GM12891 (cell line): Measurements from ENCODE around the gene OLIG3.

Experiments
- DNase-seq: peaks from one replicate; pipeline ENCODE4 v3.0.0; 2011; ENCODE audit warnings: low spot score; ENCODE audit not compliant: insufficient read length
- FAIRE-seq: peaks from 2 replicates; lab custom pipeline; 2011; peaks lifted over from hg19 to GRCh38; lab: Jason Lieb, UNC
- PAX5 ChIP-seq: IDR thresholded peaks from 2 replicates; pipeline ENCODE4 v1.6.1; 2011; ENCODE audit warnings: low read length, moderate library complexity, mild to moderate bottlenecking; ENCODE audit not compliant: insufficient read depth, severe bottlenecking
- POLR2A ChIP-seq: IDR thresholded peaks from 2 replicates; pipeline ENCODE4 v1.6.1; 2011; ENCODE audit warnings: low read depth, low read length, control low read depth
- POLR2AphosphoS5 ChIP-seq: IDR thresholded peaks from 2 replicates; pipeline ENCODE4 v1.6.1; 2011; ENCODE audit warnings: low read depth, low read length, control low read depth
- POU2F2 ChIP-seq: IDR thresholded peaks from 2 replicates; pipeline ENCODE4 v1.6.1; 2011; ENCODE audit warnings: low read depth, mild to moderate bottlenecking, control low read depth, low read length, moderate library complexity
- SPI1 ChIP-seq: IDR thresholded peaks from 2 replicates; pipeline ENCODE4 v1.6.1; 2011; ENCODE audit warnings: low read depth, low read length, control low read depth
- TAF1 ChIP-seq: IDR thresholded peaks from 2 replicates; pipeline ENCODE4 v1.6.1; 2011; ENCODE audit warnings: low read depth, low read length, control low read depth

Gene OLIG3

DNA sequence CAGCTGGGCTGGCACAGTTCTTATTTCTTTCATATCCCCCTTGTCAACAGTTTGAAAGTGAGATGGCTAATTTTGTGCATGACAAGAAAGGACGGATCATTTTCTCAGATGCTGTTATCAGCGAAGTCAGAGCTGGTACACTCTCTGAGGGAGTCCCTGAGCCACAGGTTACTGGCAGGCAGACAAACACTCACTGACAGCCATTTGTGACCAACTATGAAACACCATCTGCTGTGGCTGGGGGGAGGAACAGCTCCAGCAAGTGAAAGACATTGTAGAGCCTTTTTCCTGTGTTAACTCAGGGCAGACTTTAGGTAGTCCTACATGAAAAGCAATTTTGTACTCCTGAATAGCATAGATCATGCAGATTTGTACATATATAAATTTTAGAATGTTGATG, 22.2 kb downstream of the OLIG3 start:
- DNase-seq (no peak), FAIRE-seq (no peak)
- no peak for TF ChIP-seq POLR2AphosphoS5
- TF ChIP-seq SPI1, result no peak
- TF ChIP-seq PAX5, result no peak
- no peak for TF ChIP-seq POLR2A
- no peak for TF ChIP-seq TAF1
- TF ChIP-seq POU2F2, result no peak

DNA sequence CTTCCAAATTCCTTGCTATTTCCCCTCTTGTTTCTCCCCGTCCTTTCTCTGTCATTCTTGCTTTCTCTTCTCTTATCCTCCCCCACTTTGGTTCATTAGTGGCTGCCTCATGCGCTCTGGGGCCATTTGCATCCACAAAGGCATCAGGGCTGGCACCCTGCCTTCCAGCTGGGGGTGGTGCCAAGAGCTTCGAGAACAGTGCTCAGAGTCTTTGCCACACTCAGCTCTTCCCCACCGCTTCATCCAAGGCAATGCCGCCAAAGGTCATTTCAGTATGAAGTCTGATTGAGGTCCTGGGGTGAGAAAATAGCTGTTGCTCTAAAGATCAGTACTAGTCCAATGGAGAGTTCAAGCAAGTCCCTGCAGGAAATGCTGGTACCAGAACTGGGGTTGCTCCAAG, 22.7 kb downstream of the OLIG3 start:
- FAIRE-seq (no peak), DNase-seq (no peak)
- no peak for TF ChIP-seq POLR2AphosphoS5
- TF ChIP-seq TAF1, result no peak
- TF ChIP-seq POLR2A, result no peak
- TF ChIP-seq PAX5, result no peak
- TF ChIP-seq POU2F2, result no peak
- no peak for TF ChIP-seq SPI1

DNA sequence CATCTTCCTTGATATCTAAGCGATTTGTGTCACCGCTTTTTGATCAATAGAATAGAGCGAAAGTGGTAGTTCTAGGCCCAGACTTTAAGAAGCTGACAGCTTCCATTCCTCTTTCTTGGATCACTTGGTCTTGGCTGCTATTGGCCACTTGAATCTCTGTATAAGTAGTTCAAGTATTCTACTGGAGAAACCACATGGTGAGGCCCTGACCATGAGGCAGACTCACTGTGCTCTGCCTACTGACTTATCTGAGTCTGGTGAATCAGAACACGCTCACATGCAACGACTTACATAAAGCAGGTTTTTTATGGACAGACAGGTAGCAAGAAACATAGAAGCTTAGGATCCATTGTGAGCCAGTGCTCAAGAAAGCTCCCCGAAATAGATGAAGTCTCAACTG, 27.0 kb downstream of the OLIG3 start:
- TF ChIP-seq POLR2AphosphoS5 (no peak), POU2F2 (no peak), PAX5 (no peak), TAF1 (no peak), POLR2A (no peak), SPI1 (no peak)
- FAIRE-seq (no peak), DNase-seq (no peak)

DNA sequence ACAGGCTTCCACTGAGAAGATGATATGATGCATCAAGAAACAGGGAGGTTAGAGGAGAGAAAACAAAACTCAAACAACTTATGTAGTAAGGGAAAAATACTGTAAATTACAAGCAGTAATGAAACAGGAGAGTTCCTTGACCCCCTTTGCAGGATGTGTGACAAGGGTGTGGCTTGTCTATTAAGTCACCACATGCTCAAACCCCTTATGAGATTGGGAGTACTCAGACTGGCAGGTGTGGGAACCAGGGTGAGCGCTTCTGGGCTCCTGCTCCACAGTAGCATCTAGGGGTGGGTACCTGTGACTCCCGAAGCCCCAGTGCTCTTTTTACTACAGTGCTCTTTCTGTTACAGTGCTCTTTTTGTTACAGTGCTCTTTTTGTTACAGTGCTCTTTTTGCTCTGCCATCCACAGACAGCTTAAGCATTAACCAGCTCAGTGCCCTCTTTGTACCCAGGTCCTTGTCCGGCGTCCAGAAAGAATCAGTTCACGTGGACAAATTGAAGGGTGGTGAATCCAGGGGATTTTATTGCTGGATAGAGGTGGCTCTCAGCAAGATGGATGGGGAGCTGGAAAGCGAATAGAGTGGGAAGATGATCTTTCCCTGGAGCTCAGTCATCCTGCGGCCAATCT, 28.7 kb downstream of the OLIG3 start:
- TF ChIP-seq POU2F2 (no peak), POLR2A (no peak), TAF1 (no peak), PAX5 (no peak), POLR2AphosphoS5 (no peak), SPI1 (no peak)
- no peak for FAIRE-seq
- DNase-seq, result no peak

DNA sequence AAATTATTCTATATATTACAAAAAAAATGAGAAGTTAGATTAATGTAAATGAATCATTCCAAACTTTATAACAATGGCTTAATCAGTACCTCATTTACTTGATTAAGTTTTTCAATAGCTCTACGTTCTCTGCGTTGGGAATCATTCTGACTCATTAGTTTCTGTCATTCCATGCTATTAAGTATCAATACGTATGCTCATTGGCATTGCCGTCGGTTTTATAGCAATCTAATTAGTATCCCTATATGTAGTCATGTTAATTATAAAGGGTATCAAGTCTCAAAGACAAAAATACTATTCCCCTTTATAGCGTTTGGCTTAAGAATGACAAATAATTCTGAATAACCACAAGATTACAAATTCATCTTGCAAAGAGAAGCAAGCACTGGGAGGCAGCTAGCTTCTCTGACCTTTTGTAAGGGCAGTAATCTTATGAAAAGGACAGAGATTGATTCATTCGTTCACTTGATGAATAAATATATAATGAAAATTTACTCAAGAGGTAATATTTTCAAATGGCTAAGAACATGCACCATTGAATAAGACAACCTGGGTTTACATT, 41.8 kb downstream of the OLIG3 start:
- TF ChIP-seq SPI1, result no peak
- no peak for TF ChIP-seq TAF1
- TF ChIP-seq PAX5, result no peak
- no peak for TF ChIP-seq POU2F2
- no peak for TF ChIP-seq POLR2AphosphoS5
- TF ChIP-seq POLR2A, result no peak
- FAIRE-seq (no peak), DNase-seq (no peak)

DNA sequence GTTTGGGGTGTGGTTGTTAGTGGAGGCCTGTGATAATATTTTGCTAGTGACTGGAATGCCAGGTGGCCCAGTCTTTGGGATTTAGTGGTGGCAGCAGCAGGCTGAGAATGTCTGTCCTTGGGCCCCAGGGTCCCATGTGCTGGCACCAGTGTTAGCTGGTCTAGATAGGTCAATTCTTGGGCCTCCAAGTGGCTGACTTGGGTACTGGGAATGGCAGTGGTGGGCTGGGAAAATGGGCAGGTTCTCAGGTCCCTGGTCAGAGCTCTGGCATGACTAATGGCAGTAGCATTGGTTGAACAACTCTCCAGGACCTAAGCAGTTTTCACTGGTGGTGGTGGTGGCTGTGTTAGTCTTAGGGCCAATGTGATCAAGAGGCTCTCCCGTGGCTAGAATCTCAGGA, 50.3 kb downstream of the OLIG3 start:
- FAIRE-seq, result no peak
- TF ChIP-seq POLR2A (no peak), TAF1 (no peak), POU2F2 (no peak), POLR2AphosphoS5 (no peak), SPI1 (no peak), PAX5 (no peak)

More for the DNA sequence above, 50.3 kb downstream of the OLIG3 start:
- DNase-seq, result no peak
